ENCODE measurements around the gene PCGF3. TPM values are rescaled to one million over a fixed set of nuclear protein-coding genes. Genes with fewer than 3 reads are reported as not detected.

The PCGF3 gene
- total RNA-seq, 4 donors from 2014 or later = 14.5 to 31.9 (median 21.6) TPM

GRCh38 chr4:760616-761015 is 55.0 kb downstream of the PCGF3 start:
- DNase-seq (no peak), ATAC-seq (no peak)
- H3K27me3 ChIP-seq = no peaks in the 10 kb centered on the region
- H3K4me3 ChIP-seq = no peak overlapping the region
- TF ChIP-seq CTCF (IDR thresholded peaks at IDR 0.05 in 4 of 5, conservative IDR thresholded peaks at IDR 0.05 in 1 of 5) (no peak), POLR2A (IDR thresholded peaks at IDR 0.05) (no peak)
- intact Hi-C loops (cut with DNase I; ENCODE audit: low total_unique reads) = no loop called here
- in situ Hi-C loops (cut with MboI; ENCODE audit: low sequenced_read_pairs in 4 of 4) = no loop called here
- no peak overlapping the region for H3K27ac ChIP-seq
- H3K9me3 ChIP-seq = no peaks in the 10 kb centered on the region
- H3K36me3 ChIP-seq = peaks cover 0 to 41% of the 10 kb centered on the region in 2 donors
- H3K4me1 ChIP-seq = no peaks in the 10 kb centered on the region

GRCh38 chr4:761086-761485 is 55.5 kb downstream of the PCGF3 start:
- no peak overlapping the region for H3K27ac ChIP-seq
- intact Hi-C loops (cut with DNase I; ENCODE audit: low total_unique reads) (no loop called here), in situ Hi-C loops (cut with MboI; ENCODE audit: low sequenced_read_pairs in 4 of 4) (no loop called here)
- TF ChIP-seq CTCF (IDR thresholded peaks at IDR 0.05 in 4 of 5, conservative IDR thresholded peaks at IDR 0.05 in 1 of 5) (no peak), POLR2A (IDR thresholded peaks at IDR 0.05) (no peak)
- no peak for ATAC-seq
- no peaks in the 10 kb centered on the region for H3K27me3 ChIP-seq
- no peak overlapping the region for H3K4me3 ChIP-seq
- H3K9me3 ChIP-seq = no peaks in the 10 kb centered on the region
- DNase-seq = no peak
- no peaks in the 10 kb centered on the region for H3K4me1 ChIP-seq
- peaks cover 0 to 46% of the 10 kb centered on the region in 2 donors for H3K36me3 ChIP-seq

- no peak for DNase-seq
- Histone ChIP-seq H3K9me3 (no peaks in the 10 kb centered on the region), H3K36me3 (peaks cover 0 to 52% of the 10 kb centered on the region in 2 donors), H3K4me1 (no peaks in the 10 kb centered on the region), H3K27ac (no peak overlapping the region), H3K27me3 (no peaks in the 10 kb centered on the region), H3K4me3 (no peak overlapping the region)
- ATAC-seq = no peak
- in situ Hi-C loops (cut with MboI; ENCODE audit: low sequenced_read_pairs in 4 of 4) = no loop called here
- intact Hi-C loops (cut with DNase I; ENCODE audit: low total_unique reads) = no loop called here
- TF ChIP-seq POLR2A (IDR thresholded peaks at IDR 0.05) = no peak
- TF ChIP-seq CTCF (IDR thresholded peaks at IDR 0.05 in 4 of 5, conservative IDR thresholded peaks at IDR 0.05 in 1 of 5) = no peak
Measured at GRCh38 chr4:761739-762138, 56.1 kb downstream of the PCGF3 start.

DNA sequence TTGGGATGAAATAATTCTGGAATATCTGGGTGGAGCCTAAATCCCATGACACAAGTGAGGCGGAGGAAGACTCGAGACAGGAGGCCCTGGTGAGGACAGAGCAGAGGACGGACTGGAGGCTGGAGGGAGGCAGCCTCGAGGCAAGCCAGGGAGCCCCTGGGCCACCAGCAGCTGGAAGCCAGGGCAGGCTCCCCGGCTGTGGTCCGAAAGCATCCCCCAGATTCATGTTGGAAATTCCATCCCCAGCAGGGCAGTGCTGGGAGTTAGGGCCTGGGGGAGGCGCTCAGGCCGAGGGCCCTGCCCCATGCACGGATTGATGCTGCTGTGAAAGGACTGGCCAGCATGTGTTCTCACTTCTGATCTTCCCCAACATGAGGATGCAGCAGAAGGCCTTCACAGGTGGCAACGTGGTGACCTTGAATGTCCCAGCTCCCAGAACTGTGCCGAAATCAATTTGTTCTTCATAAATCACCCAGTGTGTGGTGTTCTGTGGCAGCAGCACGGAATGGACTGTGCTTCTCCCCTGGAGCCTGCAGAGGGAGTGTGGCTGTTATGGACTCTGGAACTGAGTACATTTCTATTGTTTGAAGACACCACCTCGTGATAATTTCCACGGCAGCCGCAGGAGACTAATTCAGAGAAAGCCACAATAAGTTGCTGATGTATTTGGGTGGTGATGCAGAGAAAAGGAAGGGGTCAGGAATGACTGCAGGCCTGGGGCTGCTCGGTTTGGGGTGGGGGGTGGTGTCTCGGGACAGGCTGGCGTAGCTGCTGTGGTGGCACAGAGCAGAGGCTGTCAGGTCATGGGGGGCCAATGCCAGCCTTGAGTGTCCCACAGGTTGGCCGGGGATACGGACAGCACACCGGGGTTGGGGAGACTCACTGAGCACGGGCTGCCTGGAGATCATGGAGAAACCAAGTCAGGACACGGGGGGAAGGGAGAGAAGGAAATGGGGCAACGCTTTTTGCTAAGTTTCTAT is 56.9 kb downstream of the PCGF3 start:
- TF ChIP-seq POLR2A (IDR thresholded peaks at IDR 0.05) (no peak), CTCF (IDR thresholded peaks at IDR 0.05 in 4 of 5, conservative IDR thresholded peaks at IDR 0.05 in 1 of 5) (no peak)
- intact Hi-C loops (cut with DNase I; ENCODE audit: low total_unique reads) (no loop called here), in situ Hi-C loops (cut with MboI; ENCODE audit: low sequenced_read_pairs in 4 of 4) (no loop called here)
- no peaks in the 10 kb centered on the region for H3K4me1 ChIP-seq
- H3K36me3 ChIP-seq = peaks cover 0 to 55% of the 10 kb centered on the region in 2 donors
- ATAC-seq (no peak), DNase-seq (no peak)
- no peaks in the 10 kb centered on the region for H3K27me3 ChIP-seq
- no peak overlapping the region for H3K4me3 ChIP-seq
- H3K27ac ChIP-seq = no peak overlapping the region
- H3K9me3 ChIP-seq = no peaks in the 10 kb centered on the region

Measured in gastrocnemius medialis (tissue), 4 donors.